GM20000 (cell line): ENCODE measurements around the gene PPP2R5C.

ENCODE experiments used
- DNase-seq: peaks from one replicate; pipeline ENCODE4 v3.0.0; 2012; ENCODE audit warnings: low spot score
- TF ChIP-seq, protein P1 (sequence below): IDR thresholded peaks from 2 replicates; pipeline ENCODE4 v1.5.1; 2012; ENCODE audit warnings: mild to moderate bottlenecking, control low read depth; ENCODE audit errors: extremely low read depth, missing control alignments

PPP2R5C gene

DNA sequence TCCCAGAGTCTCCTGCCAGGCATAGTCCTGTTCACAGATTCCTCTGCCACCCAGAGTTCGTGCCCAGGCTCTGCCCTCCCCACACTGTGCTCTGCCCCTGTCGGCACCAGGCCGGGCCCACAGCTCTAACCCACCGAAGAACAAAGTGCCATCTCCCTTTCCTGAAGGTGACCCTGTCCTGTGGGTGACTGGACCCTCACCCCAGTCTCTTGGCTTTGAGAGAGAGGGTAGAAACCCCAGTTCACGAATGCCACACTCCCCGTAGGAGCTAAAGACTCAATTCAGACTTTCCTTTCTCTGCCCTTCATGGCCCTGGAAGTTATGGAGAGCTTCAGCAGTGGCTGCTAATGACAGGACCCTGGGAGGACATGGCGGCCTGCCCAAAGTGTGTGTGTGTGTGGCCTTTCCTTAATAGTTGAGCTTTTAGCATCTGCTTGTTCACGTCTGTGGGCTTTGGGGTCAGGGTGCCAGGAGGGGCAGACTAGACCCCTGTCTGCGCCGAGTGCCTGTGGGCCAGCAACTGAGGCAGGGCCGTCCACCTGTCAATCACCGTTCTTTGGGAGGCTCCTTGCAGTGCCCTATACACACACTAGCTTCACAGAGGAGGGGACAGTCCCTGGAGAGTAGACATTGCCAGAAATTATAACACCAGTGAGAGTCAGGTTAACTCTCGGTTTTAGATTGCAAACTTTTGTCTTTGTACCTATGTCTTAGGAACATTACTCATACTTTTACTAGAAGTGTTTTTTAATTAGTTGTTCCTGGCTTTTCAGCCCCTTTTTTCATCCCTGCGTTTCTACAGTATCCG is 118.2 kb downstream of the PPP2R5C start:
- DNase-seq: peak; percentile 50
- TF ChIP-seq, protein P1, sequence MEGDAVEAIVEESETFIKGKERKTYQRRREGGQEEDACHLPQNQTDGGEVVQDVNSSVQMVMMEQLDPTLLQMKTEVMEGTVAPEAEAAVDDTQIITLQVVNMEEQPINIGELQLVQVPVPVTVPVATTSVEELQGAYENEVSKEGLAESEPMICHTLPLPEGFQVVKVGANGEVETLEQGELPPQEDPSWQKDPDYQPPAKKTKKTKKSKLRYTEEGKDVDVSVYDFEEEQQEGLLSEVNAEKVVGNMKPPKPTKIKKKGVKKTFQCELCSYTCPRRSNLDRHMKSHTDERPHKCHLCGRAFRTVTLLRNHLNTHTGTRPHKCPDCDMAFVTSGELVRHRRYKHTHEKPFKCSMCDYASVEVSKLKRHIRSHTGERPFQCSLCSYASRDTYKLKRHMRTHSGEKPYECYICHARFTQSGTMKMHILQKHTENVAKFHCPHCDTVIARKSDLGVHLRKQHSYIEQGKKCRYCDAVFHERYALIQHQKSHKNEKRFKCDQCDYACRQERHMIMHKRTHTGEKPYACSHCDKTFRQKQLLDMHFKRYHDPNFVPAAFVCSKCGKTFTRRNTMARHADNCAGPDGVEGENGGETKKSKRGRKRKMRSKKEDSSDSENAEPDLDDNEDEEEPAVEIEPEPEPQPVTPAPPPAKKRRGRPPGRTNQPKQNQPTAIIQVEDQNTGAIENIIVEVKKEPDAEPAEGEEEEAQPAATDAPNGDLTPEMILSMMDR: no peak

DNA sequence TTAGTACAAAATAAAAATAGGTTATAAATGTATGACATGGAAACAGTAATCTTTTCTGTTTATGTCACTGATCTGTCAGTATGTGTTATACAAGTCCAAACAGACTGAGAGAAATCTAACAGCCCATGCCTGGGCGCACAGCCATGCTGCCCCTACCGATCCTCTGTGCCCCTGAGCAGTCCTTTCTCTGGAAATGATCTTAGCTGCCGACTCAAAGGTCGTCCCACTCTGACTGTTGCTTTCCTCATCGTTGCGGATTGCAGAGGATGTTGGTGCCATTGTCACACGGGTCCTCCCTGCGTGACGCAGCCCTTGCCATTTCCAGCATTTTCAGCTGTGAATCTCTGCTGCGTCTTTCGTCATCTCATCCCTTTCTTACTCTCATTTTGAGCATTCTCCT is 119.9 kb downstream of the PPP2R5C start:
- TF ChIP-seq, protein P1: no peak
- no peak for DNase-seq

DNA sequence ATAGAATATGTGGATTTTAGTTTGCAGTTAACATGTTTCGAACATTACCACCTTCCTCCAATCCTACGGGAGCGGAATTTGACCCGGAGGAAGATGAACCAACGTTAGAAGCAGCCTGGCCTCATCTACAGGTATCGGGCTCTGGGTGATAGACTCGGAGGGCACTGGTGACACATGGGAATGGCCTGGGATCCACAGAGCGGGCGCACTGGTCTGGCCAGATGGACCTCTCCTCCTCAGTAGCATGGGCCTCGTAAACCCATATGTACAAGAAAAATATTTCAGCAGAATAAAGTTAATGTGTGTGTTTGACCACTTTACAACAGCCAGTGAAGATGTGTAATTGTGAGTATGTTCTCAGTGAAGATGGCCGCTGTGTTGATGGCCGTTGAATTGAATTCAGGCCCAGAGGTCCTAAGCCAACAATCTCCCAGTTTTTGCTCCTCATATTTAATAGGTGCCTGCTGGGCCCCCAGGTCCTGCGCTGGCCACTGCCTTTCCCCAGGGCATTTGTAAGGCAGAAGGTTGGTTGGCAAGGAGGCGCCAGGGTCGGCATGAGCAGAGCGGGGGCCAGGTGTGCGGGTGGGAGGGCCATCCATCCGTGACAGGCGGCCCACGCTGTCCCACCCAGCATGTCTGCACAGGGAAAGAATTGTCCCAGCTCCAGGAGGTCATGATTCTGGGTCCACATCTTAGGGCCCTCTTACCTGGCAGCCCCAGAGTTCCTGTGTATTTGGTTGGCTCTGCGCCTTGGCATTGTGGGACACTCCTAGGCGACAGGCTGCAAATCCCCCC is 120.8 kb downstream of the PPP2R5C start:
- DNase-seq: no peak
- TF ChIP-seq, protein P1: no peak

DNA sequence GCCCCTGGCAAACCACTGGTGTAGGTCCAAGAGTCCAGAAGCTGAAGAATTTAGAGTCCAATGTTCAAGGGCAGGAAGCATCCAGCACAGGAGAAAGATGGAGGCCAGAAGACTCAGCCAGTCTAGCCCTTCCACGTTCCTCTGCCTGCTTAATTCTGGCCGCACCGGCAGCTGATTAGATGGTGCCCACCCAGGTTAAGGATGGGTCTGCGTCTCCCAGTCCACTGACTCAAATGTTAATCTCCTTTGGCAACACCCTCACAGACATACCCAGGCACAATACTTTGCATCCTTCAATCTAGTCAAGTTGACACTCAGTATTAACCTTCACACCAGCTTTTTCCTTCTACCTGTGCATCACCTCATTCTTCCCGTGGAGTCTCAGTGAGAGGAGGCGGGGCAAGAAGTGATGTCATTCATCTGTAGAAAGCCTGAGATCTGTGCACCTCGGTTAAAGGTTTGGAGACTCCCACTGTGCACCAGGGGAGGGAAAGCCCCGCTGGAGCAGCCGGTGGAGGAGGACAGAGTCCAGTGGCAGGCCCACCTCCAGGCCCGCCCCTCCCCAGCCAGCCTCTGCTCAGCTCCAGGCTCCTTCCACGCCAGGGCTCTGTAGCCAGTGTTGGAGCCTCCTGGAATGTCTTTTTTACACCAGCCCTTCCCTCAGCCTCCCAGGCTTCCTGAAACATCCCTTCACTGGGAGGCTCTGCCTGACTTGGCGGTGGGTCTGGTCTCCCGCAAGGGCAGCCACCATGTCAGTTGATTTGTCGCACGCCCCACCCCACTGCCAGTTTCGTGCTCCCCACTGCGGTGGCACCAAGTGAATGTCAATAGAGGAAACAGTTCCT is 122.8 kb downstream of the PPP2R5C start:
- DNase-seq: no peak
- TF ChIP-seq, protein P1: no peak

DNA sequence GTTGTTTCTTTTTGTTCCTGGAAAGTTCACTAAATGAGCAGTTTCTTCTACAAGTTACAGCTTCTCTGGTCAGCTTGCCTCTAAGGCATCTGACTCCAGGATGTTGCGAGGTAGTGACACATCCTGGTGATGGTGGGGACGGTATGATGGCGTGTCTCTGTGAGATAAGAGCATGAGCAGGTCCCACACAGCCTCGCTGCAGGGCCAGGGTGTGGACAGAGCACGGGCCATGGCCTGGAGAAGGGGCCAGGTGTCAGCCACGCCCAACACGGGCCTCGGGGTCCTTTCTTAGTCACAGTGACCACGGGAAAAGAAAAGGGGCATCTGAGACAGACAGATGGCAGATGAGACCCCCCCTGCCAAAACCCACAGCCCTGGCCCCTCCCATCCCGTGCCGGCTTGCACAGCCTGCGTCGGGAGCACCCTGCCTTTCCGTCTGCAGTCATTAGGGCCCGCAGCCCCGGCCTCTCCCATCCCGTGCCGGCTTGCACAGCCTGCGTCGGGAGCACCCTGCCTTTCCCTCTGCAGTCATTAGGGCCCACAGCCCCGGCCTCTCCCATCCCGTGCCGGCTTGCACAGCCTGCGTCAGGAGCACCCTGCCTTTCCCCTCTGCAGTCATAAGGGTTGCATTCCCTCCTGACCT is 123.5 kb downstream of the PPP2R5C start:
- TF ChIP-seq, protein P1: no peak
- no peak for DNase-seq

DNA sequence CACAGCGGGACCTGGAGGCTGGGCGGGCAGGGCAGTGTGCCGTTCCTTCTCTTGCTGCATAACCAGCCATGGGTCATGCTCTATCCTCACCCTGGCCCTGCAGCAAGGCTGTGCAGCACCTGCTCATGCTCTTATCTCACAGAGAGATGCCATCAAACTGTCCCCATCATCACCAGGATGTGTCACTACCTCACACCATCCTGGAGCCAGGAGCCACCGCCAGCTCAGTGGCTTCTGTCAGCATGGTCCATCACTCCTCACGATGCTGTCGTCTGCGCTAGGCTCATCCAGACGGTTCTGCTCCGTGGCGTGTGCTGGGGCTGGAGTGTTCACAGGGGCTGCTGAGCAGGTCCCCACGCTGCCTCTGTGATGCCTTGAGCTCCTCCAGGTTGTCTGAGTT is 125.7 kb downstream of the PPP2R5C start:
- TF ChIP-seq, protein P1: no peak
- no peak for DNase-seq
